ENCODE results near the gene SORL1. TPM values are rescaled to one million over a fixed set of nuclear protein-coding genes. Genes with fewer than 3 reads are reported as not detected.

Gene SORL1
- polyA plus RNA-seq, 1 donor from 2014 or later: 6.5 TPM

GRCh38 chr11:121564948-121565684 lies 113.0 kb downstream of the SORL1 start:
- Histone ChIP-seq H3K79me2 (replicated peaks; ENCODE audit: insufficient read depth, low read length) (no peaks in the 10 kb centered on the region), H3K27ac (ENCODE audit: low read length) (no peak overlapping the region), H4K20me1 (ENCODE audit: insufficient read depth) (no peaks in the 10 kb centered on the region), H3K4me2 (ENCODE audit: low read length) (no peak overlapping the region), H3F3A (ENCODE audit: insufficient read depth, low read length, poor library complexity, severe bottlenecking) (no peaks in the 10 kb centered on the region), H3K4me3 (ENCODE audit: low read length) (no peak overlapping the region), H3K9me3 (ENCODE audit: low read length) (no peaks in the 10 kb centered on the region), H3K36me3 (ENCODE audit: insufficient read depth, low read length) (no peaks in the 10 kb centered on the region), H2AFZ (ENCODE audit: low read depth, low read length) (no peak overlapping the region), H3K9ac (ENCODE audit: low read length) (no peak overlapping the region), H3K9me2 (ENCODE audit: insufficient read depth, low read length) (no peaks in the 10 kb centered on the region), H3K27me3 (ENCODE audit: insufficient read depth, low read depth, low read length) (no peaks in the 10 kb centered on the region)
- TF ChIP-seq REST (IDR thresholded peaks at IDR 0.05; ENCODE audit: borderline replicate concordance) (no peak), MXI1 (conservative IDR thresholded peaks at IDR 0.05; ENCODE audit: poor library complexity, severe bottlenecking) (no peak), RAD21 (conservative IDR thresholded peaks at IDR 0.05) (no peak), EP300 (conservative IDR thresholded peaks at IDR 0.05; ENCODE audit: poor library complexity, severe bottlenecking) (no peak), POLR2AphosphoS5 (IDR thresholded peaks at IDR 0.05) (no peak), EZH2 (IDR thresholded peaks at IDR 0.05; ENCODE audit: borderline replicate concordance, insufficient read depth, low read length, poor library complexity, severe bottlenecking) (no peak), SMC3 (conservative IDR thresholded peaks at IDR 0.05; ENCODE audit: poor library complexity) (no peak), TAF1 (IDR thresholded peaks at IDR 0.05; ENCODE audit: low read depth) (no peak), CTCF (IDR thresholded peaks at IDR 0.05; ENCODE audit: poor library complexity, severe bottlenecking) (no peak)

GRCh38 chr11:121566279-121567168 lies 114.4 kb downstream of the SORL1 start:
- H3K9ac ChIP-seq (ENCODE audit: low read length): no peak overlapping the region
- no peaks in the 10 kb centered on the region for H3K27me3 ChIP-seq (ENCODE audit: insufficient read depth, low read depth, low read length)
- no peaks in the 10 kb centered on the region for H3F3A ChIP-seq (ENCODE audit: insufficient read depth, low read length, poor library complexity, severe bottlenecking)
- no peaks in the 10 kb centered on the region for H4K20me1 ChIP-seq (ENCODE audit: insufficient read depth)
- H2AFZ ChIP-seq (ENCODE audit: low read depth, low read length): no peak overlapping the region
- no peaks in the 10 kb centered on the region for H3K9me2 ChIP-seq (ENCODE audit: insufficient read depth, low read length)
- TF ChIP-seq TAF1 (IDR thresholded peaks at IDR 0.05; ENCODE audit: low read depth) (no peak), REST (IDR thresholded peaks at IDR 0.05; ENCODE audit: borderline replicate concordance) (no peak), MXI1 (conservative IDR thresholded peaks at IDR 0.05; ENCODE audit: poor library complexity, severe bottlenecking) (no peak), EP300 (conservative IDR thresholded peaks at IDR 0.05; ENCODE audit: poor library complexity, severe bottlenecking) (no peak), POLR2AphosphoS5 (IDR thresholded peaks at IDR 0.05) (no peak), CTCF (IDR thresholded peaks at IDR 0.05; ENCODE audit: poor library complexity, severe bottlenecking) (no peak), RAD21 (conservative IDR thresholded peaks at IDR 0.05) (no peak), SMC3 (conservative IDR thresholded peaks at IDR 0.05; ENCODE audit: poor library complexity) (no peak), EZH2 (IDR thresholded peaks at IDR 0.05; ENCODE audit: borderline replicate concordance, insufficient read depth, low read length, poor library complexity, severe bottlenecking) (no peak)
- H3K4me3 ChIP-seq (ENCODE audit: low read length): no peak overlapping the region
- no peaks in the 10 kb centered on the region for H3K36me3 ChIP-seq (ENCODE audit: insufficient read depth, low read length)
- no peaks in the 10 kb centered on the region for H3K9me3 ChIP-seq (ENCODE audit: low read length)
- H3K4me2 ChIP-seq (ENCODE audit: low read length): no peak overlapping the region
- H3K27ac ChIP-seq (ENCODE audit: low read length): no peak overlapping the region
- H3K79me2 ChIP-seq (replicated peaks; ENCODE audit: insufficient read depth, low read length): no peaks in the 10 kb centered on the region

Data from neural cell (in vitro differentiated cells).